ENCODE data around the gene VPS41.

The VPS41 gene

DNA sequence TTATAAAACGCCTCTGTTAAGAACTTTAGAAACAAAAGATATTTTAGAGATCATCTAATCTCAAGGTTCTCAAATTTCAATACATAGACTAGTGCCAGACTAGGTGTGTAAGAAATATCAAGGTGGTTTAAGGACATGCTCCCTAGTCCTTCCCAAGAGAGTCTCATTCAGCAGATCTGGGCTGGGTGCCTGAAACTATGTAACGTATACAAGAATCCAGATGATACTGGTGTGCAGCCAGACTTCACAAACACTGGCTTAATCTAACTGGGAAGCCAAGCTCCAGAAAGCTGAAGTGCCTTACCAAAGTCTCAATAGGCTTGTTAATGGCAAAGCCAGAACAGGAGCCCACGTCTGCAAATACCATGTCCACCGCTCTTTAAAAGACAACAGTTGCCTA is 172.9 kb downstream of the VPS41 start:
- DNase-seq (ENCODE audit: low read depth in 1 of 2, low spot score in 1 of 2) = no peak

DNA sequence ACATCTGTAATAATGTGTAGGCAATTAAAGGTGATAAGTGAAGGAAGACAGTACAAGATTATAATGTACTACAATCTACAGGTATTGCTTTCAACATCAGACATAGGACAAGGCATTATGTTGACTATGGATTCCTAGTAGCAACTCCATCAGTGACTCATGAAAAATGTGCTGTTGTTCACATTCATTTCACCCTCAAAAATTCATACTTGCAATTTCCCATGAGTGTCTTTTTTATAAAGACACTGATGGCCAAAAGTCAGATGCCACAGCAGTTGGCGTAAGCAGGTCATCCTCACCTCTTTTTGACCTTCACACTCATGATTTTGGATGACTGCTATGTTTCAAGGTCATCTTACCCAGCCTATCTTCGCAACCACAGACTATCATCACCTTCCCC is 177.8 kb downstream of the VPS41 start:
- no peak for DNase-seq (ENCODE audit: low read depth in 1 of 2, low spot score in 1 of 2)

DNA sequence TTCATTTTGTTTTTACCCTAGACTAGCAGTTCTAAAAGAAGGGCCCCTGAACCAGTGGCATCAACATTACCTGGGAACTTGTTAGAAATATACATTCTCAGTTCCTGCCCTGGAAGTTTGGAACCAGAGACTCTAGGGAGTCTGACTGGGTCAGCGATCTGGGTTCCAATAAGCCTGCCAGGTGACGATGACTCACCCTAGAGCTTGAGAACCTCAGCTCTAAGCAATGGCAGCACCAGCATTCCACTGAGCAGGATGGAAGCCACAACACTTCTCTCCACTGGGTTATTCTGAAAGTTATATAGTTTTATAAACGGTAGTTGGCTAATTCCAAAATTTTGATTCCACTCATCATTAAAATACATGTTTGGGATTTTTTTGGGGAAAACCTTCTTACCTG is 180.8 kb downstream of the VPS41 start:
- DNase-seq (ENCODE audit: low read depth in 1 of 2, low spot score in 1 of 2) = no peak

DNA sequence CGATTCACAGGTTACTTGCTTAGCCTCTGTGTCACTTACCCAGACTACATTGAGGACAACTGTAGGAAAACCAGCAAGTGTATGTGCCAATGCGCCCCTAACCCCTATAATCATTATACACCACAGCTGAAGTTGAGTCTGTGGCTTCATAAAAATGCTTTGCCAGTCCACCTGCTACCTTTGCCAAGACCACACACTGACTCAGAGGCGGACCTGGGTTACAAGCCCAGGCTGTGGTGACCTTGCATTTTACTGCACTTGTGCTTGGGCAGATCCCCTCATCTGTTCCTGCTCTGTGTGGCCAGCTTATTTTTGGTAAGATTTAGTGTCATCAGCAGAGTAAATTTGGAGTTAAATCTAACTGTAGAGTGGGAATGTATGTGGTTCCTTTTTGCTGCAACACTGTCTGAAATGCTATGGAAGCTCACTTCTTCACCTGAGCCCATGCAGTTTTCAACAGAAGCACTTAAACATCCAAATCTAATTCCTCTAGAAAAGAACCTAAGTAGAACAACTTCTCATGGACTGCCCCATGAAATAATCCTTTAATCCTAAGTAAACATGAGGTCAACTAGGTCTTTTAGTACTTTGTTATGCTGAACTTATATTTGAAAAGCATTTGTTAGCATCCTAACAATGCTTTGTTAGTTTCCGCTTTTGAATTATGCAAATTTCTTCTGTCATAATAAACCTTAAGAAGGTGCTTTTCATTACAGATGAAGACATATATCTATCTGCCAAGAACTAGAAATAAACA is 181.6 kb downstream of the VPS41 start:
- no peak for DNase-seq (ENCODE audit: low read depth in 1 of 2, low spot score in 1 of 2)

DNA sequence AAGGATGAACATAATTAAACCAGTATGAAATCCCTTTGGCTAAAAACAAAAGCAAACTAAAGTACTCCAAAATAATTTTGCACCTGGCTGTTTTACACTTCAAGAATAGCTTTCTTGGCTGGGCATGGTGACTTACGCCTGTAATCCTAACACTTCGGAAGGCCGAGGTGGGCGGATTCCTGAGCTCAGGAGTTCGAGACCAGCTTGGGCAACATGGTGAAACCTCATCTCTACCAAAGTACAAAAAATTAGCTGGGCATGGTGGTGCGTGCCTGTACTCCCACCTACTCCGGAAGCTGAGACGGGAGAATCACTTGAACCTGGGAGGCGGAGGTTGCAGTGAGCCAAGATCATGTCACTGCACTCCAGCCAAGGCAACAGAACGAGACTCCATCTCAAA is 185.7 kb downstream of the VPS41 start:
- DNase-seq (ENCODE audit: low read depth in 1 of 2, low spot score in 1 of 2) = no peak

DNA sequence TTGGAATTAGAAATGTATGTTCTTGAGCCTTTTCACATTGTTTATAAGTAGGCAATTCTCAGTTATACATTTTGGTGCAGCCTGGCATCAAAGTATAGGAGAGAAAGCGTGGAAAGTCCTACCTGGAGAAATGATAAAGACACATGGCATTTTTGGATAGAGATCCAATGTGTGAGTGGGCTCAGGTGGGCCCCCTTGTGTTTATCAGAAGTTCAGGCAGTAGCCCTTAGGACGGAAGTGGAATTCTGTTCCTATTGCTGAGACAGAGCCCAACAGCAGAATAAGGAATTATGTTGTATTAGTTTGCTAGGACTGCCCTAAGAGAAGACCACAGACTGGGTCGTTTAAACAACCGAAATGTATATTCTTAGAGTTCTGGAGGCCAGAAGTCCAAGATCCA is 192.6 kb downstream of the VPS41 start:
- no peak for DNase-seq (ENCODE audit: low read depth in 1 of 2, low spot score in 1 of 2)

DNA sequence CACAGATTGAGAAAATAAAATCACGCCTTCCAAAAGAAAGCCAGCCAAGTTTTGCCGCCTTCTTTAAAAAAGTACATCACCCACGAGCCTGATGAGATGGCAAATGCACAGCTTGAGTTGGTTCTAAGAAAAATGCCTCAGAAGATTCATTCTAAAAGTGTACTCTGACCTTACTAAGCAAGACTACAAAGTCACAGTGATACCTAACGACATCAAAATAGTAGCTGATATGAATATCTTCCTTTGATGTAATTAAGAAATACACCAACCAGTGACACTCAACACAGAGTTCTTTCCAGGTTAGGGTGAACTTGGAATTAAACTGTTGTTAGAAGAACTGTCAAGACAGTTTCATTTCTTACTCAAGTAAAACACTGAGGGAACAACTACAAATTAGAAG is 199.9 kb downstream of the VPS41 start:
- no peak for DNase-seq (ENCODE audit: low read depth in 1 of 2, low spot score in 1 of 2)

DNA sequence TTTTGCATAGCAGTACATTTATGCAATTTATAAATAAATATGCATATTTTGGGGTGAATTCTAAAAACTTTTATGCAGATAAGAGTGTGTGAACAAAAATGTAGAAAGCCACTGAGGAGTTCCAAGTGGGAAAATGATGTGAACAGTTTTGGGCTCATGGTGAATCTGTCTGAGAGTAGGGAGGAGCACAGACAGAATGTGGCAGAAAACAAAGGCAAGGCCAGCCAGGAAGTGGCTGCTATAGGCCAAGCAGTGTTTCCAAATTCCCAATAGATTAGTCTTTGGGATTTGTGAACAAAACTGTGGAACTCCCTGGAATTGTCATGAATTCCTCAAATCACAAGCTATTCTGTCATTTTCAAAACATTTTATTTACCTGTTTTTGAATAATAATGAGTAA is 204.2 kb downstream of the VPS41 start:
- DNase-seq (ENCODE audit: low read depth in 1 of 2, low spot score in 1 of 2) = no peak

DNA sequence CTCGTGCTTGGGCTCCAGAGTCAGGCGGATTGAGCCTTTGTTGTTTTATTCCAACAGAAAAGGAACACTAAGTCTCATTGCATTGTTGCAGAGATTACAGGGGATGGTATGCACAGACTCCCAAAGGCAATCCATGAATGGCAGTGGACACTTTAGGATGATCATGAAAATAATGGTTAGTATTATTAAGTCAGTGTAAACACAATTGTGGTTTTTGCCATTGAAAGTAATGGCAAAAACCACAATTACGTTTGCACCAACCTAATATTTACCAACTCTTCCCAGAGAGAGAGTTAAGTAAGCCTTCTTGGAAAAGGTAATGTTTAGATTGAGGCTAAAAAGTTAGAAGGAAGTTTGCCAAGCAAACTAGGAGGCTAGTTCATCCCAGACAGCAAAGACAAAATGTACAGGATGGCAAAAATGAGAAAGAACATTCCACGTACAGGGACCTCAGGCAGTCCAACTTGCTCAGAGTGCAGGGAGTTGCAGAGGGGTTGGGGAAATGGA is 204.9 kb downstream of the VPS41 start:
- DNase-seq (ENCODE audit: low read depth in 1 of 2, low spot score in 1 of 2) = no peak

DNA sequence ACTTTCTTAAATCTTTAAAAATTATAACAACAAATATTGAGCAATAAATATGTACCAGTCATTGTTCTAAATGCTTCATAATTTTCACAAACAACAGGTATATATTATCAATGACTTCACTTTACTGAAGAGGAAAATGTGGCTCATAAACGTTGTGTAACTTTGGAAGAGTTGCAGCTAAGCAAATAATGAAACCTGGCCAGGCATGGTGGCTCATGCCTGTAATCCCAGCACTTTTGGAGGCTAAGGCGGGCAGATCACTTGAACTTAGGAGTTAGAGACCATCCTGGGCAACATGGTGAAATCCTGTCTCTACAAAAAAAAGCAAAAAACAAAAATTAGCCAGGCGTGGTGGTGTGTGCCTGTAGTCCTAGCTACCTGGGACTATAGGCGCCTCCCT is 205.9 kb downstream of the VPS41 start:
- DNase-seq (ENCODE audit: low read depth in 1 of 2, low spot score in 1 of 2) = no peak

DNA sequence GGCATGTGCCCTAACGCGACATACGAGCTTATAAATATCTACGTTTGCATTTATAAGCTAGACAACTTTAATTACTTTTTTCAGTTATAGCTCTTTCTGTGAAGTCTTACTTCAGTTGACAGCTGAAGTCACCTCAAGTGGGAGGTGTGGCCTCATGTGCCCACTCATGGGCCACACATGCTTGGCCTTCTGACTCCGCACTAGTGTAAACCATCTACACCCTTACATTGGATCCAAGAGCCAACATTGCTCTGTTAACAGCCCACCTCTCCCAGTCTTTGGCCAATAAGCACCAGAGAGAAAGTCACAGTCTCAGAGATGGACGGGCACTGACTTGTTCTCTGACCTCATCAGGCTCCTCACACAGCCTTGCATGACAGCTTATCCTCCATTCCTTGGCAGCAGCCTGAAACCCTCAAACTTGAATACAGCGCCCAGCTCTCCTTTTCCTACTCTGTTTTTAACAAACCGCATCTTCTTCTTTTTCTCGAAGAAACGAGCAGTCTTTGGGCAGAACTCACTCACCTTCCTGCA is 206.9 kb downstream of the VPS41 start:
- no peak for DNase-seq (ENCODE audit: low read depth in 1 of 2, low spot score in 1 of 2)

DNA sequence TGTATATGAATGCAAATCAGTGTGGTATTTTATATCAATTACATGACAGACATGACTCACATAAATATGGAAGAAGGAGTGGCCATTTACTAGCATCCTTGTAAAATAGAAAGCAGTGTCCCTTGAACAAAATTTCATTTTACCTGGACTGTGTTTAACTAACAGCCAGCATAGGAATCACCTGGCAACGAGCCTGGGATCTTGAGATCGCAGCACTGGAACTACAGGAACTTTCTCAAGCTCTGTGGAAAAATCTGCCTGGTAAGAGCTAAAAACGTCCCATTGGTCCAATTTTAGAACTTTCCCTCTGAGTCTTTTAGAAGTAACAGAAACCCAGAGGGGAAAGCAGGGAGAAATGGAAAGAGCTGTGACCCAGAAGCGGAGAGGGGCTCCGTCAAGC is 208.9 kb downstream of the VPS41 start:
- no peak for DNase-seq (ENCODE audit: low read depth in 1 of 2, low spot score in 1 of 2)

DNA sequence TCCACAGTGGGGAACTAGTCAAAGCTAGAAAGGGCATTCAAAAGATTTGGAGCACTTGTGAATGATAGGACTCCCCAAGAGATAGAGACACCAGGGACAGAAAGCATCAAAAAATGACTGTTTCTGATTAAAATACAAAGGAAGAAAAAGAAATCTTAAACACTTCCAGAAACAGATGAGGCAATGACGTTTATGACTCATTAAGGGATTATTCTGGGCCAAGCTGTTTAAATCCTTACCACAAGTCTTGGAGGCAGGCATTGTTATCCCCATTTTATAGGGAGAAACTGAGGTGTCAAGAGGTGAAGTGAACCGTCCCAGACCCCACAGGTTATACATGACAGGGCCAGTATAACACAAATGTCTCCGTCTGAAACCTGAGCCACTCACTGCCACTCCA is 209.5 kb downstream of the VPS41 start:
- no peak for DNase-seq (ENCODE audit: low read depth in 1 of 2, low spot score in 1 of 2)

DNA sequence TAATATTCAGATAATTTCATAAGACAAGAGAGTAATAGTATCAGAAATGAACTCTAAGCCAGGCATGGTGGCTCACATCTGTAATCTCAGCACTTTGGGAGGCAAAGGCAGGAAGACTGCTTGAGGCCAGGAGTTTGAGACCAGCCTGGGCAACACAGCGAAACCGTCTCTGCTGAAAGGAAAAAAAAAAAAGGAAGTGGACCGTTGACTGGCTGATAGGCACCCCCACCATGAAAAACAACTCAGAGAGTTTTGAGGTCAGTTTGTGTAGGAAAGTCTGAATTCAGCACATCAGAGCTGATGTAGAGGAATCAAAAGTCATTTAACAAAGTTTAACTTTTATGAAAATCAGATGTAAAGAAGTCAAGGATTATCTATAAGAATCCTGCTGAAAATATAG is 214.7 kb downstream of the VPS41 start:
- DNase-seq (ENCODE audit: low read depth in 1 of 2, low spot score in 1 of 2) = no peak

DNA sequence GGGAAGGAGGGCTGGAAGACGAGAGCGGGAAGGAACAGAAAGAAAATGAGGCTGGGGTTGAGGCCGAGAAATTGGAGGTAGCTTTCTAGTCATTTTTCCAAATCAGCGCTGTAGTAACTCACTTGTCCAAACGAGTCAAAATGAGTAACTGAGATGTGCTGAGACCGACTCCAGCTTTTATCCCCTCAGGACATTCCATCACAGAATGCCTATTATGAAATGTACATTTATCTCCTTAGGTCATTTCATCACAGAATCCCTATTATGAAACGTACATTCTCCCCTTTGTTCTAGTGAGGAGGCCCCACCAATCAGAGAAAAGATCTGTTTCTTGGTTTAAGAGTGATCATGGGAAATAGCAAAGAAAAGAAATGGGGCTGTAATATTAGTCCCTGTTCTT is 222.1 kb downstream of the VPS41 start:
- DNase-seq (ENCODE audit: low read depth in 1 of 2, low spot score in 1 of 2) = no peak

DNA sequence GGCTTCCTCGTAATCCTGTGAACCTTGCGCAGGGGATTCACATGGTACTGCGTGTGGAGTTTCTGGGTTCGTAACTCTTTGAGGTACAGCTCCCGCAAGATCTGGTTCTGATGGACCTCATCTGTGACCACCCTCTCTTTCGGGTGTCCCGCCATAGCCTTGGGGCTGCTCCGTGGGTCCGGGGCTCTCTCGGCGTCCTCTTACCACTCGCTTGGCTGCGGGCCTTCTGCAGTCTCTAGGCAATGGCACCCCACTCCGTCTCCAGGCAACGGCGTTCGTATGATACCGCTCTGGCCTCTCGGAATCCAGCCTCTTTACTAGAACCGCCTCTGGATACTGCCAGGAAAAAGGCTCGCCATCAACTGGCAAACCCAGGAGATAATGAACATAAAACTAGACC is 223.1 kb downstream of the VPS41 start:
- no peak for DNase-seq (ENCODE audit: low read depth in 1 of 2, low spot score in 1 of 2)

DNA sequence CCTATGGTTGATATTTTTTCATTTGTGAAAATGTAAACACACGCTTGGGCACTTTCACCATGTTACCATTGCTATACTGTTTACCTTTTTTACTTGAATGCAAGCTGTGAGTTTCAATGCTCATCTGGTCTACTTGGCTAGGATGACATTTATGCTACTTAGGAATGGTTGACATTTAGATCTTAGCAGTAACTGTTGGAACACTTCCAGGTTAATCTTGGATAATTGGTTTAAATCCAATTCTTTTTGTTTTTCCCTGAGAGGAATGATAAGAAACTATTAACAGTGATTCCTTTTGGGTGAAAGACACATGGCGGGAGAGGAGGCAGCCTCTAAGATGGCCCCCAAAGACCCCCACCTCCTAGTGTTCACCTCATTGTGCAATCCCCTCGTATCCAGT is 226.4 kb downstream of the VPS41 start:
- DNase-seq (ENCODE audit: low read depth in 1 of 2, low spot score in 1 of 2) = no peak

DNA sequence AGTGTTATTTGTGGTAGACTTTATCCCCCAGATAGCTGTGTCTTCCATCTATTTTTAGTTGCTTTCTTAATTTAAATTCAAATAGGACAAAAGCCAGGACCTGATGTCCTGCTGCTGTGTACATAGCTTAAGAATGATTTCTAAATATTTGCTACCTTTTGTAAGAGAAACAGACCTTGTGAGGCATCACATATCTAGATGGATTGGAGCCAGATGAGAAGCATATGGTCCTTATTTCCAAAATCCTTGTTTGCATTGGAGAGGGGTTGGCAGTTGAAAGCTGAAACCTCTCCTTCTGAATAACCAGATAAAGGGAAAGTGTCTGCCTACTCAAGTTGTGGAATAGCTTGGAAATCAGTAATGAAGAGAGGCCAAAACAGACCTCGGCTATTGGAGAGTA is 227.1 kb downstream of the VPS41 start:
- no peak for DNase-seq (ENCODE audit: low read depth in 1 of 2, low spot score in 1 of 2)

DNA sequence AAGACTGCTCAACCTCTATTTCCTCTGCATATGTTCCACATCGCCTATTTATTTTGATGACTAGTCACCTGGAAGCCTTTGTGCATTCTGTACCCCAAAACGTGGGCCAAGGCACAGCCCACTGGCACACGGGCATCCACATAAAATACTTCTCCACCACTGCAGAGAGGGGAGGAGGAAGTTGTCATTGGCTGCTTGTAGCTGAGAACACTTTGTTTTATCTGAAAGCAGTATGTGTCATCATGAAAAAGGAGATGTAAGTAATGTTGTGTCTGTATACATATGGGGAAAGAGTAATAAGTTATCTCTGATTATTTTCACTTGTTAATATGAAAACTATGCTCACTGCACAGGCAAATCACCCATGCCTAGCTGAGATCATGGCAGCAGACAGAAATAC is 229.6 kb downstream of the VPS41 start:
- no peak for DNase-seq (ENCODE audit: low read depth in 1 of 2, low spot score in 1 of 2)

DNA sequence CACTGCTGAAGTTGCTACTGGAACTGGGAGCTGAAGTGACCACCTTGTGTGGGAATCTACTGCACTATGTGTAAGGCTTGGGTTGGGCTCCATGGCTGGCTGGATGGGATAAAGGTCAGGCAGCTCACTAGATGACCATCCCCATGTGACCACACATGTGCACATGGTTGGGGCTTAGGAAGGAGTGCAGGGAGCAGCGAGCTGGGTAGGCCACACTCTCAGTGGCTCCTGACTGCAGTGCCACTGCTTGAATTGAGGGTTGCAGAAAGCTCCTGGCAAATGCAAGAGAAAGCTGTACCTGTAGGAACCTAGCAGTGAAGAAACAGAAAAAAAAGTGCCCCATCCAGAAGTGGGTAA is 230.3 kb downstream of the VPS41 start:
- DNase-seq (ENCODE audit: low read depth in 1 of 2, low spot score in 1 of 2) = no peak

DNA sequence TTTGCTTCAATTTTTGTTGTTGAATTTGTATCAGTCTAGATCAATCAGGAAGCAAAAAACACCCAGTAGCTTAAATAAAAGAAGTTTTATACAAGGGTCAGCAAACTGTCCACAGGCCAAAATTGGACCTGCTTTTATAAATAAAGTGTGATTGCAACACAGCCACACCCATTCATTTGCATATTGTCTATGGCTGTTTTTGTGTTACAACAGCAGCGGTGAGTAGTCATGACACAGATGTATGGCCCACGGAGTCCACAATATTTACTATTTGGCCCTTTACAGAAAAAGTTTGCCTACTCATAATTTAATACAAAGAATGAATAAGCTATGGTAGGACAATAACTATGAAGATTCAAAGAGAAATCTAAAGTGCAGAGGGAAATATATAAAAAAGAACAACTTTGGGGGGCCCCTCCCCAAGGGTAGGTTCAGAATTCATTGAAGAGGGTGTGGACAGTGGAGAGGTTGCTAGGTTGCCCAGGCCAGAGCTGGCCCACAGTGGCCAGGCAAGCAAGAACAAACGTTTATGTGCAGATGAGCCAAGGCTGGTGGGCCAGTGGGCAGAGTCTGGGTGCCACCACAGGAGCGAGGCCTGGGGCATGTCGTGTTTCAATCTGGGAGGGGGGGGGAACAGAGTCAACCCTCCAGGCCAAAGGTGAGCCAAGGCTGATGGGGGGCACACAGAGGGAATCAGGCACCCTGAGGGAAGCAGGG is 230.9 kb downstream of the VPS41 start:
- DNase-seq (ENCODE audit: low read depth in 1 of 2, low spot score in 1 of 2) = no peak

DNA sequence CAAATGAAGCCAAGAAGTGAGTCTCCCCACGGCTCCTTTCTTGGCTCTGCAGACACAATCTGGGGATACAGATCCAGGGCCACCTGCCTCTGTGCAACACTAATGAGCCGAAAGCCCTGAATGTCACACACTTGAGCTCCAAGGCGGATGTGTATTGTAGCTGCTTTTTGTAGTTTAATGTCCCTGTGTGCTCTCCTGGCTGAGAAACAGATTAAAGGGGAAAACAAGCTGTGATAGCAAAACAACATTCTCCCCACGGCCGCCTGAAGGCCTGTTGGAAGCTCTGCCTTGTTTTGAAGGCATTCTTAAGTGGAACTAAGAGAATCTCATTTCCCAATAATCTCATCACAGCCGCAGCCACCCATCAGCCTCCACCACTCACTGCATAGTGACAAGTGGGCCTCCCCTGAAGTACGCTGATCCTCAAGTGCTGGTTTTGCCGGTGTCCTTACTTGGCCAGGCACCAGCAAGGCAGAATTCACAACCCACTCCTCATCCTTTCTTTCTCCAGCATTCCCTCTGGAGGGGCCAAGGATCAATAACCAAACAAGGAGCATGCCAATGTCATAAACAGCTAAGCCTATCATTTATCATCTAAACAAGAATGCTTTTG is 233.4 kb downstream of the VPS41 start:
- no peak for DNase-seq (ENCODE audit: low read depth in 1 of 2, low spot score in 1 of 2)
